HG03139 (cell line): ENCODE results near the gene HOGA1.

ENCODE experiments used
- ATAC-seq: cut with Tn5 transposase; IDR thresholded peaks from one replicate; pipeline ENCODE4 v1.9.1; 2021; ENCODE audit not compliant: unreplicated experiment

HOGA1 gene

GRCh38 chr10:97584060-97584797 lies at the start of gene HOGA1:
TSS of gene HOGA1 (plus strand) at chr10:97584389. CDS start at chr10:97584704, 315 bp downstream.
- peak; percentile 48 for ATAC-seq

GRCh38 chr10:97534746-97535367 lies 49.3 kb upstream of the HOGA1 start:
- ATAC-seq, result no peak

DNA sequence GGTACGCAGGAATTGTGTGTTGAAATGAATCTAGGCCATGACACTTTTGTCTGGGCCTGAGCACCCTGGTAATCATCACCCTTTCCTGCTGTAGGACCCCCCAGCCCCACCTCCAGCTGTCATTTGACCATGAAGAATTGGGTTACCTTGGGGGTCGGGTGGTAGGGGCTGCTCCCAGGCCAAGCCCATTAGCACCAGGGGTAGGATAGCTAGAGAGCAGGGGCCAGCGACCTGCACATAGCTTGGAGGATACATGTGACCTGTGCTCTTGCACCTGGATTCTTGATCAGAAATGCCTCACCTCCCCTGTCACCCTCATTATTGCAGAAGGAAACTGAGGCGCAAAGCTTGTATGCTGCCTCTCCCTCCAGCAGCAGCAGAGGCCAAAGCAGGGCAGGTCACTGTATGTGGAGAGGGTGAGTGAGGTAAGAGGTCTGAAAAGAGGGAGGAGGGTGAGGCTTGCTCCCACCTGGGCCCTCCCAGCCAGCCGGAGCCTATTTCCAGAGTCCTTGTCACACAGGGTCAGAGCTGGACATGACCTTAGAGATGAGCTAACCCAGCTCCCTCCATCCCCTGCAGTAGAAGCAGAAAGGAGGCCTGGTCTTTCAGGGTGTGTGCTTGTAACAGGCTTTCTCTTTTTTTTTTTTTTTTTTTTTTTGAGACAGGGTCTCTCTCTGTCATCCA lies 46.9 kb upstream of the HOGA1 start:
- no peak for ATAC-seq

- no peak for ATAC-seq
Measured at GRCh38 chr10:97538411-97538810, 45.8 kb upstream of the HOGA1 start.

GRCh38 chr10:97538839-97539238 lies 45.4 kb upstream of the HOGA1 start:
- no peak for ATAC-seq

- no peak for ATAC-seq
Measured at GRCh38 chr10:97539523-97540200, 44.5 kb upstream of the HOGA1 start.

DNA sequence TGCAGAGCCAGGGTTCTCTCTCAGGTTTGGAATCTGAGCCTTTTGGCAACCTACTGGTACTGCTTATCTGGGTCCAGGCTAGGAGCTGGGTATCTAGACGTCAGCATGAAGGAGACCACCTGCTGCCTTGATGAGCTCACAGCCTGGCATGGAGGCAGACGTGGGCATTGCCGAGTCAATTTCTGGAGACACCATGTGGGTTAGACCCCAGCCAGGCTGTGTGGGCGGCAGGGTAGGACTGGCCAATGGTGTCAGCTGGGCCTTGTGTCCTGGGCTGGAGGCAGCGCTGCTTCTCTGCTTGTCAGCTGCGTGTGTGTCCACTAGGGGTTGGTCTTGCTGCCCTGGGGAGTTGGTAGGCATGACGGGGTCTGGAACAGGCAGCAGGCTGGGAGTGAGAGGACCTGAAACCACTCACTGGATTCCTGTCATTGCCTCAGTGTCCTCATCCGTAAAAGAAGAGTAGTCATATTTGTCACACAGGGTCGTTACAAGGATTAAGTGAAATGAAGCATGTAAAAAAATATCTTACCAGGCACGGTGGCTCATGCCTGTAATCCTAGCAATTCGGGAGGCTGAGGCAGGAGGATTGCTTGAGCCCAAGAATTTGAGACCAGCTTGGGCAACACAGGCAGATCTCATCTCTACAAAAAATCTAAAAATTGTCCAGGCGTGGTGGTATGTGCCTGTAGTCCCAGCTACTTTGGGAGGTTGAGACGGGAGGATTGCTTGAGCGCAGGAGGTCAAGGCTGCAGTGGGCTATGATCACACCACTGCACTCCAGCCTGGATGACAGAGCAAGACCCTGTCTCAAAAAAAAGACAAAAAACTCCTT lies 43.3 kb upstream of the HOGA1 start:
- no peak for ATAC-seq

DNA sequence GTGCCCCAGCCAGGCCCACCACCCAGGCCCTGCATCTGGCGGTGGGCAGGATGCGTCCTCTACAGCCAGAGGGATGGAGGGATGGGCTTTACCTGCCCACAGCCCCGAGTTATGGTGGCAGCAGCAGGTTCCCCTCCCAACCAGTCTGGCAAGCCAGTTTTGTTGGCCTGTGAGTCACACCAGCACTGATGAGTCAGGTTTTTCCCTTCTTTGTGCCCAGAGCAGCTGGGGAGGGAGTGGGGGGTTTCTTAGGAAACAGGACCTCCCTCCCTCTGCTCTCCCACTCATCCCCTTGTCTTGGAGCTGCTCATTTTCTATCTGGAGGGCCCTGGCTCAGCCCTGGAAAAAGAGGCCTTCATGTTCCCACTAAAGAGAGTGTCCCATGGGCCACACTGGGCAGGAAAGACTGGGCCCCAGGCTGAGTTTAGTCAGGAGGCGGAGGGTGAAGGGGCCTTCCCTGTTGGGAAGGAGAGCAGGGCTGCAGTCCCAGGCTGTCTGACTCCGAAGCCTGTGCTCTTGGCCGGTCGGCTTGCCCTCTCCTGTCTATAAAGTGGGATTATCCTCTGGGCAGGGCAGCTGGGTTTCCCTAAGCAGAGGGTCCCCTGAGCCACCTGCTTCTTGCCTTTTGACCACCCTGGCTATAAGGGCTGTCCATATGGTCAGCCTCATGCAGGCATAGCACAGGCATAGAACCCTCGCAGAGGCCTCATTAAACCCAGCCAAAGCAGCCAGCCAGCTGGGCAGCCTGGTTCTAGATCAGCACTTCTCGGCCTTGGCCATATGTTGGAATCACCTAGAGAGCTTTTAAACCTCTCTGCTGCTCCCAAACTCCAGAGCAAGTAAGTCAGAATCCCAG lies 41.8 kb upstream of the HOGA1 start:
- no peak for ATAC-seq

- ATAC-seq, result no peak
Measured at GRCh38 chr10:97543025-97543546, 41.1 kb upstream of the HOGA1 start.

GRCh38 chr10:97546456-97547270 lies 37.5 kb upstream of the HOGA1 start:
- ATAC-seq, result no peak

DNA sequence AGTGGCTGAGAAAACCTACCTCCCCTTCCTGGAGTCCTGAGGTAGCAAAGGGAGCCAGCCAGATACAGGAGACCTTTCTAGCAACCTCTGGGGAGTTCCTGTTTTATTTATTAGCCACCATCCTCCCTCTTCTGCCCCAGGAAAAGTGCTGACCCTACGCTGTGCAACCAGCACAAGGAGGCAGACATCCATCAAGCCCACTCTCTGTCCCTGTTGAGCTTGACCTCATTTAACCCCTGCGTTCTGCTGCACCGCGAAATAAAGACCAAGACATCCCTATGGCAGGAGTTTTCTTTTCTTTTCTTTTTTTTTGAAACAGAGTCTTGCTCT lies 37.0 kb upstream of the HOGA1 start:
- ATAC-seq, result no peak

- no peak for ATAC-seq
Measured at GRCh38 chr10:97547962-97548361, 36.2 kb upstream of the HOGA1 start.

- no peak for ATAC-seq
Measured at GRCh38 chr10:97548828-97549455, 35.2 kb upstream of the HOGA1 start.

DNA sequence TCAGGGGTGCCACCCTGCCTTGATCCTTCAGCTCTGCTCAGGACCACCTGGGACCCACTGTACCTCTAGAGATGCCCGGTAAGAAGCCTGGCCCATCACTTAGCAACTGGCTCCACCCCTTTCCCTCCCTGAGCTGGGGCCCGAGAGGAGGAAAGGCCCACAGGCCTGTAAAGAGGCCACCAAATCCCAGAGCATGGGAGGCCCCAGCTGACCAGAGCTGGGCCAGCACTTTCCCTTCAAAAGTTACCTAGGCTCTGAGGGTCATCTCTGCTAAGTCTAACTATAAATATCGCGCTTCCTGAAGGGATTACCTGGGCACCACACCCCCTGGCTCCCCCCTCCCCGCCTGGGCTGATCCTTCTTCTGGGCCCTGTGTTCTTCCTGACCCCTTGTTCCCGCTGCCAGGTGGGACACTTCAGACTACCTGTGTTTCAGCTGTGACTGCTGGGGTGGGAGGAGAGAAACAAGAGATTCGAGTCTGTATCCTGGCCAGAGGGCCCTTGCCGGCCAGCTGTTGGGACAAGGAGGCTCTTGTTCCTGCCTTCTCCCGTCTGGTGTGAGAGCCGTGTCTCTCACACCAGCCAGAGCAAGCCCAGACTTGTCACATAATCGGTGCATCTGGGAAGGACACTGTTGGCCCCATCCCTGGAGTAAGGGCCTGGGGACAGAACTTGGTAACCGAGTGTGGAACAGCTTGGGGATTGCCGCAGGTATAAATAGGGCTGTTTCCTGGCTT lies 34.4 kb upstream of the HOGA1 start:
- ATAC-seq, result no peak

DNA sequence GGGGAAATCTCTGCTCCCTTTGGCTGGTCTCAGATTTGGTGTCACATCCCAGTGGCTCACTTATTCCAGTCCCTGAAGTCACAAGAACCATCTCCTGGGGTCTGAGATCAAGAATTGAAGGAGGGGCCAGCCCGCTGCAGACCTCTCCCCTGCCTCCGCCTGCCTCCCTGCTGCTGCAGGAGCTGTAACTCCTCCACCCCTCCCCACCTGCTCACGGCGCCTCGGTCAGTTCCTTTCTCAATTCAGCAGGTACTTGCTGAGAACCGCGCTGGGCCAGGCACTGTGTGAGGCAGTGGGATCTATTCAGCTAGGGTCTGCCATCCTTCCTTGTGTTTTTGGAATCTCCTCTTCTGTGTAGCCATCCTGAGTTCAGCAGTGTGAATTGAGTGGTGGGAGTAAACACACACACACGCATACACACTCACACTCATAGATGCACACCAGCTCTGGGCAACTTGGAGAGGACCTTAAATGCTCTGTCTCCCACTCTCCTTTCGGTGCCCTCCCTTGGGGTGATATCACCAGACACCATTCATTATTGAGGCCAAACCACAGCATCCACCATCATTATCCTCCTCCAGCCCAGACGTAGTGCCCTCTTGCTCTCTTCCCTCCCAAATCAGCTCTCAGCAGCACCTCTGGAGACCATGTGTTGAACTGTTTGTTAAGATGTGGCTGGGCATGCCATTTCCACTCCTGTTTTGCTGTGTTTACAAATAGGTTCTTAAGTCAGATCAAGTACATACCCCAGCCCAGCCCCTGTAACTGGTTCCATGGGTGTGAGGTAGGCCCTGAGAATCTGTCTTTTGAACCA lies 33.6 kb upstream of the HOGA1 start:
- no peak for ATAC-seq

DNA sequence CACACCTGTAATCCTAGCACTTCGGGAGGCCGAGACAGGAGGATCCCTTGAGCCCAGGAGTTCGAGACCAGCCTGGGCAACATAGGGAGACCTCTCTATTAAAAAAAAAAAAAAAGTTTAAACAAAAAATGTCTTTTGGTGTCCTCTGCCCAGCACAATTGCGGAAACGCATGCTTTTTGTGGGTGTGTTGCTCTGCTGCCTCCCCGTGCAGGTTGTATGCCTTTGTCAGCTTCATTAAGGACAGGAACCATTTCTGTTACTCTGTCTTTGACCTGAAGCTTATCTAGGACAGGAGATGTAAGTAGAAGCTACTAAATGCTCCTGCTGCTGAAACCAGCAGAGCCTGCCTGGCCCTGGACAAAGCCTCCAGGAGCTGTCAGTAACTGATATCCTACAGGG lies 32.9 kb upstream of the HOGA1 start:
- ATAC-seq, result no peak

DNA sequence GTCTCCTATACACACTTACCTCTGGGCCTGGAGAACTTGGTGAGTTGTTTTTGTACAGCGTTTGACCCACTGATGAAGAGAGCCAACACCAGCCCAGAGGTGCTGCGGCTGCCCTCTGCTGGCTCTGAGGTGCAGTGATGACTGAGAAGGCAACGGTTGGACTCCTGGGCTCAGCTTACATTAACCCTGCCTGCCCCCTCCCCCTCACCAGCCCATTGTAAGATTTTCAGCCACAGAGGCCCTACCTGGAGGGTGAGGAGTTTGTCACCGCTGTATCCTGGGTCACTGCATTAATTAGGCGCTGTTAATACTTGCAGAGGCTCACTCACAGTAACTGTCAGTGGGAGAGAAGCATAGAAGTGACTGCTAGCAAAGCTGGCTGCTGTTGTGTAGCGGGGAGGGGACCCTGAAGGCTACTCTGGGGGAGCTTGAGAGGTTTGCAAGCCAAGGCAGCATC lies 30.6 kb upstream of the HOGA1 start:
- no peak for ATAC-seq
